Mucosa of descending colon (tissue), 3 donors: ENCODE results near the gene GLO1. TPM values are rescaled to one million over a fixed set of nuclear protein-coding genes. Genes with fewer than 3 reads are reported as not detected.
A peak's percentile ranks its signal among the peaks of the same experiment; 100 is the strongest.

ENCODE experiments used
- ATAC-seq: fragments of 200-7000 bp; cut with Tn5 transposase; one replicate; pipeline ENCODE4 v1.9.1; 2020; ENCODE audit warnings: mild to moderate bottlenecking, moderate library complexity
- DNase-seq, 3 donors: peaks; one replicate each; pipeline ENCODE4 v3.0.0-alpha.2; 2020
- H3K36me3 ChIP-seq: fragments of 200-600 bp; one replicate; pipeline ENCODE4 v1.8.0; 2021; ENCODE audit warnings: low read depth, mild to moderate bottlenecking
- H3K4me1 ChIP-seq: fragments of 200-600 bp; one replicate; pipeline ENCODE4 v1.8.0; 2021; ENCODE audit warnings: low read depth, mild to moderate bottlenecking
- H3K4me3 ChIP-seq: fragments of 200-600 bp; one replicate; pipeline ENCODE4 v1.8.0; 2021; ENCODE audit warnings: mild to moderate bottlenecking
- H3K9me3 ChIP-seq: fragments of 200-600 bp; one replicate; pipeline ENCODE4 v1.8.0; 2021; ENCODE audit warnings: mild to moderate bottlenecking
- intact Hi-C, 2 donors: fragments of 100-400 bp; cut with DNase I in 1 of 2; cut with micrococcal nuclease in 1 of 2; formaldehyde crosslinking; loops; one replicate each; pipeline versions ENCODE4 v1.11.0 to v1.11.1; 2022; cut with DNase I, micrococcal nuclease
- total RNA-seq, 3 donors: library from RNA; stranded (reverse); fragmentation: NEBNext Ultra II Directional in 2 of 3; extraction: Animal tissue kit (Norgen Biotek cat#: 25700) in 2 of 3; gene quantifications; one replicate each; pipeline versions ENCODE4 v1.2.1 to v1.2.4, GENCODE V29; 2021 to 2023
- TF ChIP-seq, protein P1 (sequence below): fragments of 200-600 bp; IDR thresholded peaks from one replicate; pipeline ENCODE4 v1.8.0; 2022; ENCODE audit warnings: antibody characterized with exemption, mild to moderate bottlenecking
- donor health status: DM: no; HTN: no; CAD: no; lungs with moderate emphysema.
- donor health status: DM: no; HTN: no; CAD: no.
- donor health status: DM: no; HTN: yes; CAD: no.

Gene GLO1
- total RNA-seq, 3 donors from 2014 or later = 37.9 to 55.4 (median 47.3) TPM

DNA sequence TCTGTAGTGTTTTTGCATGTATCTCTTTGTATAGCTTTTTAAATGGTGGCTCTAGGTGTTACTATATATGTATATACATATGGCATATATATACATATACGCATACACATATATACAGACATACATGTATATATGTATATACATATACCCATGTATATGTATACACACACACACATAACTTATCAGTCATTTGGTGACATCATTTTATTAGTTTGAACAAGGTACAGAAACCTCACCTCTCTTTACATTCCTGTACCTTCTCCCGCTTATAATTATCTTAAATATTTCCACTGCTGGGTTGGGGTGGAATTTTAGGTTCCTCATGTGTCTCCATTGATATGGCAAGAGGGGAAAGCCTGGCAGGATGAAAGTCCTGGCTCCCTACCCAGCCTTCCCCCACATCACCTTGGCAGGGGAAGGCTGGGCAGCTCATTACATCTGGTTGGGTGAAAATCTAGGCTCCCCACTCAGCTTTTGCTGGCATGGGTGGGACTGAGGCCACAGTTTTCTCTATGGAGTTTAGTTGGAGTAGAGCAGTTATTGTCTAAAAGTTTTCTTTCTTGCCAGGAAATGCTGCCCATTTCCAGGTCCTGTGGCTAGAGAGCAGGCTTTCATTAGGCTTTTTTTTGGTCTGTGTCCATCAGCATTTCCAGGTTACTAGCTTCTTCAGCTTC, 7.6 kb downstream of the GLO1 start:
- intact Hi-C loops = no loop called here
- peaks cover 9% of the 10 kb centered on the region for H3K9me3 ChIP-seq
- ATAC-seq (peak; percentile 25), DNase-seq (no peak)
- H3K36me3 ChIP-seq = no peaks in the 10 kb centered on the region
- no peak overlapping the region for H3K4me3 ChIP-seq
- H3K4me1 ChIP-seq = no peaks in the 10 kb centered on the region
- TF ChIP-seq, protein P1, sequence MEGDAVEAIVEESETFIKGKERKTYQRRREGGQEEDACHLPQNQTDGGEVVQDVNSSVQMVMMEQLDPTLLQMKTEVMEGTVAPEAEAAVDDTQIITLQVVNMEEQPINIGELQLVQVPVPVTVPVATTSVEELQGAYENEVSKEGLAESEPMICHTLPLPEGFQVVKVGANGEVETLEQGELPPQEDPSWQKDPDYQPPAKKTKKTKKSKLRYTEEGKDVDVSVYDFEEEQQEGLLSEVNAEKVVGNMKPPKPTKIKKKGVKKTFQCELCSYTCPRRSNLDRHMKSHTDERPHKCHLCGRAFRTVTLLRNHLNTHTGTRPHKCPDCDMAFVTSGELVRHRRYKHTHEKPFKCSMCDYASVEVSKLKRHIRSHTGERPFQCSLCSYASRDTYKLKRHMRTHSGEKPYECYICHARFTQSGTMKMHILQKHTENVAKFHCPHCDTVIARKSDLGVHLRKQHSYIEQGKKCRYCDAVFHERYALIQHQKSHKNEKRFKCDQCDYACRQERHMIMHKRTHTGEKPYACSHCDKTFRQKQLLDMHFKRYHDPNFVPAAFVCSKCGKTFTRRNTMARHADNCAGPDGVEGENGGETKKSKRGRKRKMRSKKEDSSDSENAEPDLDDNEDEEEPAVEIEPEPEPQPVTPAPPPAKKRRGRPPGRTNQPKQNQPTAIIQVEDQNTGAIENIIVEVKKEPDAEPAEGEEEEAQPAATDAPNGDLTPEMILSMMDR = no peak

DNA sequence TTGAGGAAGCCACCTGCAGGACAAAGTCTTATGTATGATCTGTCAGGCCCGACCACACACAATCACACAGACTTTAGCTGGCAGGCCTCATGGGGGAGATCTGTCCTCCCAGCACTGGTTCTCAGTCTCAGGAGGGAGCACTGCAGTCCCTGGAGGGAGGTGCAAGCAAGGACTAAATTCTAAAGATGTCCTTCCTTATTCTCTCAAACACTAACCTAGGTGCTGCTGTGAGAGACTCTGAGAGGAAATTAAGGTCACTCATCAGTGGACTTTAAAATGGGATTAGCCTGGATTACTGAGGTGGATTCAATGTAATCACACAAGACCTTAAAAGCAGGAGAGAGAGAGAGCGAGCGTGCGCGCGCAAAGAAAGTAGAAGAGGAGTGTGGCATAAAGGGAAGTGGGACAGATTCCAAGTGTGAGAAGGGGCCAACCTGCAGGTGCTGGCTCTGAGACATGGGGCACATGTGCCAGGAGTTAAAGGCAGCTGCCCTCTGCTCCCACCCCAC, 14.3 kb downstream of the GLO1 start:
- no peaks in the 10 kb centered on the region for H3K36me3 ChIP-seq
- H3K4me1 ChIP-seq = peaks cover 5% of the 10 kb centered on the region
- peak in 2 of 3 donors; percentile 42 to 60 for DNase-seq
- H3K9me3 ChIP-seq = no peaks in the 10 kb centered on the region
- H3K4me3 ChIP-seq = no peak overlapping the region
- intact Hi-C loops = no loop called here
- TF ChIP-seq, protein P1 = no peak
- peak; percentile 80 for ATAC-seq

DNA sequence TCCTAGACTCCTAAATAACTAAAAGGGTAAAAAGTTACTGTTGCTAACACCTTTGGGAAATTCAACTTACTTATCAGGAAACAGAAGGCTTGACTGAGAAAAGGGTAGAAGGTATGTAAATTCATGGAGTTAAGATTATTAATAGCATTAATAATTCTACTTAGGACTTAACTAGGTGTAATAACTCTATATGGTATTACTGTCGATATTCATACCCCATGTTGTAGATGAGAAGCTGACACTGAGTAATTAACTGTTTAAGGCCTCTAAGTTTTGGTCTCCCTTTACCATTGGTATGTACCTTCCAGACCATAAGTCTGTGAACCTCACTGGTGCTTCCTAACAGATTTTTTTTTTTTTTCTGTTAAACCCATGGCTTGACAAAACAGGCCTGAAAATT, 15.4 kb downstream of the GLO1 start:
- H3K4me3 ChIP-seq = no peak overlapping the region
- H3K9me3 ChIP-seq = no peaks in the 10 kb centered on the region
- no peak for DNase-seq
- peaks cover 5% of the 10 kb centered on the region for H3K4me1 ChIP-seq
- intact Hi-C loops = no loop called here
- H3K36me3 ChIP-seq = no peaks in the 10 kb centered on the region
- TF ChIP-seq, protein P1 = no peak
- ATAC-seq = no peak

DNA sequence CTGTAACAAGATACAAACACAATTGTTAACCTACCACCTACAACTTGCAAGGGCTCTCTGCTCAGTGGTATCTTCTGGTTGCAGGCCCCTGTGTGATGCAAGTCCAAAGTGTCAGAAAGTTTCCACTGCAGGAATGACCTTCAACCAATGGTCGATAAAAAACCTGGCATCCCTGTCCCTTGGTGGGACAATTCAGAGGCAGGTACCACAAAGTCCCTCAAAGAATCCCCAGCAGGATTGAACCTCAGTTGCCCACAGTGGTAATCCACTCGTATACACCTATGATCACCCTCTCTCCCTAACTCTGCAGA, 15.9 kb downstream of the GLO1 start:
- TF ChIP-seq, protein P1 = no peak
- no peaks in the 10 kb centered on the region for H3K9me3 ChIP-seq
- DNase-seq (no peak), ATAC-seq (no peak)
- H3K4me1 ChIP-seq = peaks cover 5% of the 10 kb centered on the region
- no peak overlapping the region for H3K4me3 ChIP-seq
- intact Hi-C loops = no loop called here
- H3K36me3 ChIP-seq = no peaks in the 10 kb centered on the region

DNA sequence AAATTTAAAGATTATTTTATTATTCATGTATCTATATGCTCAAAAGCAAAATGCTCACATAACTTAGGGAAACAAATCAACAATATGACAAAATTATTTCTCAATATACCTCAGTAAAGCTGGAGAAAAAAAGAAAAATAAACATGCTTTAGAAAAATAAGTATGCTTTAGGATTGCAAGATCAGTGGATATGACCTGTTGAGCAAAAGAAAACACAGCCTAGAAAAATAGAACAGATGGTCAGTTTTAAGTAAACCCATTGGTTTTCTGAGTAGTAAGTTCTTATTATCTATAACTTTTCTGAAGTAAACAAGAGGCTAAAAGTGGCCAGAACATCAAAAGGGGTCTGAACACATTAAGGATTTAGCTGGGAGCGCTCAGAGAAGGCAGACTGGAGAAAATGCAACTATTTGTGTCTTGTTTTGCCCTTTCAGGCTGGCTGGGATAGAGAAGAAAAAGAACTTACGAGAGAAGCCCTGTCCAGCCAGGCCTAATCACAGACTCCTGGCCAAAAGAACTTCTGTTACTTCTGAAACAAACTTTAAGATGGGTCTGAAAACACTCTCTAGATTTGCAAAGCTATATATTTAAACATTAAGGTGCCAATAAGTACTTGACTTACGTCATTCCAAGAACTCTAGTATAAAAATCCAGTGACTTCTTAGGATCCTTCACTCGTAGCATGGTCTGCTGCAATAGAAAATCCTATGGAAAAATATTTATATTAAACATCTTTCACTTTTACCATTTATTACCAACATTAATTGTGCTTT, 16.5 kb downstream of the GLO1 start:
- DNase-seq (no peak), ATAC-seq (no peak)
- intact Hi-C loops = no loop called here
- no peaks in the 10 kb centered on the region for H3K36me3 ChIP-seq
- no peak overlapping the region for H3K4me3 ChIP-seq
- TF ChIP-seq, protein P1 = no peak
- peaks cover 5% of the 10 kb centered on the region for H3K4me1 ChIP-seq
- H3K9me3 ChIP-seq = no peaks in the 10 kb centered on the region
